Measurements from ENCODE around the gene MALAT1. TPM values are rescaled to one million over a fixed set of nuclear protein-coding genes. Genes with fewer than 3 reads are reported as not detected.

Gene MALAT1
- total and polyA plus RNA-seq, 10 of the 15 experiments (the other 5 are each of a cell fraction or from before 2014, with no cell fraction given) = 448 to 8,160 (median 2,019) TPM

DNA sequence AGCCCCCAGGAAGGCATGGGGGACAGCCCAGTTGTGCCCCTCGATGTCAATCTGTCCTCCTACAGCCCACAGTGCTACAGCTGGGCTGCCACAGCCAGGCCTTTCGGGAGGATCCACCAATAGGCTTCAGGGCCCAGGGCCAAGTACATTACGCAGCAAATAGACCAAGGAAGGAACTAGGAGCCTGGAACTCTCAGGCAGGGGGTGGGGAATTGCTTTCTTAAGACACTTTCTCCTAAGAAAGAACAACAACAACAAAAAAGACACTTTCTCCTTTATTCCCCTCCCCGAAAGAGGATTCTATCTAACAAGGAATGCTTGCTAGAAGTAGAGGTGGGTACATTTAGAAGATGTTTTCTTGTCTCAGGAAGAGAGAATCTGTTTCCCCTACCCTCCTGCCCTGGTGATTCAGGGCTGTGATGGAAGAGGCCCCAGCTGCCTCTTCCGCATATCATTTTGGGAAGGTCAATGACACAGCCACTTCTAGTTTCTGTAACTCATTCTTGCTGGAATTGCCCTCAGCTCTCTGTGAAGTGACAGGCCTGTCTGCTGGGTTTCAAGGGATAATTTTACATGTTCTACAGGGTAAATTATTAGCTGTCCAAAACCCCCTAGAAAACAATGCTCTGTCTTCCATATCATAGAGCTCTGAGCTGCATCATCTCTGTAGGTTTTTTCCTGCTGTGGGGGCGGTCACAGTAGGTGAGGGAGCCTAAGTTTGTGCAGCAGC lies 6.0 kb upstream of the MALAT1 start (continued):
- no peak for TF ChIP-seq KLF5 (IDR thresholded peaks at IDR 0.05; ENCODE audit: partially characterized antibody)
- TF ChIP-seq, protein P1, sequence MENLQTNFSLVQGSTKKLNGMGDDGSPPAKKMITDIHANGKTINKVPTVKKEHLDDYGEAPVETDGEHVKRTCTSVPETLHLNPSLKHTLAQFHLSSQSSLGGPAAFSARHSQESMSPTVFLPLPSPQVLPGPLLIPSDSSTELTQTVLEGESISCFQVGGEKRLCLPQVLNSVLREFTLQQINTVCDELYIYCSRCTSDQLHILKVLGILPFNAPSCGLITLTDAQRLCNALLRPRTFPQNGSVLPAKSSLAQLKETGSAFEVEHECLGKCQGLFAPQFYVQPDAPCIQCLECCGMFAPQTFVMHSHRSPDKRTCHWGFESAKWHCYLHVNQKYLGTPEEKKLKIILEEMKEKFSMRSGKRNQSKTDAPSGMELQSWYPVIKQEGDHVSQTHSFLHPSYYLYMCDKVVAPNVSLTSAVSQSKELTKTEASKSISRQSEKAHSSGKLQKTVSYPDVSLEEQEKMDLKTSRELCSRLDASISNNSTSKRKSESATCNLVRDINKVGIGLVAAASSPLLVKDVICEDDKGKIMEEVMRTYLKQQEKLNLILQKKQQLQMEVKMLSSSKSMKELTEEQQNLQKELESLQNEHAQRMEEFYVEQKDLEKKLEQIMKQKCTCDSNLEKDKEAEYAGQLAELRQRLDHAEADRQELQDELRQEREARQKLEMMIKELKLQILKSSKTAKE (IDR thresholded peaks at IDR 0.05; ENCODE audit: low read depth, poor library complexity, severe bottlenecking) = peak; percentile 82
- no peak for TF ChIP-seq MXI1 (IDR thresholded peaks at IDR 0.05; ENCODE audit: low read depth, low read length)
- TF ChIP-seq, protein P2, sequence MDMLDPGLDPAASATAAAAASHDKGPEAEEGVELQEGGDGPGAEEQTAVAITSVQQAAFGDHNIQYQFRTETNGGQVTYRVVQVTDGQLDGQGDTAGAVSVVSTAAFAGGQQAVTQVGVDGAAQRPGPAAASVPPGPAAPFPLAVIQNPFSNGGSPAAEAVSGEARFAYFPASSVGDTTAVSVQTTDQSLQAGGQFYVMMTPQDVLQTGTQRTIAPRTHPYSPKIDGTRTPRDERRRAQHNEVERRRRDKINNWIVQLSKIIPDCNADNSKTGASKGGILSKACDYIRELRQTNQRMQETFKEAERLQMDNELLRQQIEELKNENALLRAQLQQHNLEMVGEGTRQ (IDR thresholded peaks at IDR 0.05; ENCODE audit: borderline replicate concordance, low read depth, low read length) = no peak
- no peak for TF ChIP-seq NR2C1 (IDR thresholded peaks at IDR 0.05)
- no peak for TF ChIP-seq MYC (IDR thresholded peaks at IDR 0.05; ENCODE audit: insufficient read depth, insufficient read length, insufficient replicate concordance, low read length, severe bottlenecking)
- no peak for TF ChIP-seq LARP7 (IDR thresholded peaks at IDR 0.05)
- peak; percentile 45 for TF ChIP-seq CBFB (IDR thresholded peaks at IDR 0.05; ENCODE audit: low read depth)
- no peak for TF ChIP-seq MTA3 (IDR thresholded peaks at IDR 0.05; ENCODE audit: borderline replicate concordance, low read length)
- TF ChIP-seq CREM (IDR thresholded peaks at IDR 0.05; ENCODE audit: low read depth) = peak; percentile 71; the same call in 1 of the 2 replicates
- TF ChIP-seq IKZF1 (conservative IDR thresholded peaks at IDR 0.05) = peak; percentile 97
- no peak for TF ChIP-seq SRF (IDR thresholded peaks at IDR 0.05; ENCODE audit: low read depth in 2 of 2, low read length in 2 of 2)
- TF ChIP-seq TCF3 (IDR thresholded peaks at IDR 0.05; ENCODE audit: borderline replicate concordance, insufficient read depth, low read depth, low read length) = peak; percentile 51; the same call in 1 of the 2 replicates
- no peak for TF ChIP-seq ZZZ3 (IDR thresholded peaks at IDR 0.05; ENCODE audit: control insufficient read depth, insufficient read length, low read depth)
- no peak for TF ChIP-seq HDAC2 (IDR thresholded peaks at IDR 0.05)
- TF ChIP-seq, protein P3, sequence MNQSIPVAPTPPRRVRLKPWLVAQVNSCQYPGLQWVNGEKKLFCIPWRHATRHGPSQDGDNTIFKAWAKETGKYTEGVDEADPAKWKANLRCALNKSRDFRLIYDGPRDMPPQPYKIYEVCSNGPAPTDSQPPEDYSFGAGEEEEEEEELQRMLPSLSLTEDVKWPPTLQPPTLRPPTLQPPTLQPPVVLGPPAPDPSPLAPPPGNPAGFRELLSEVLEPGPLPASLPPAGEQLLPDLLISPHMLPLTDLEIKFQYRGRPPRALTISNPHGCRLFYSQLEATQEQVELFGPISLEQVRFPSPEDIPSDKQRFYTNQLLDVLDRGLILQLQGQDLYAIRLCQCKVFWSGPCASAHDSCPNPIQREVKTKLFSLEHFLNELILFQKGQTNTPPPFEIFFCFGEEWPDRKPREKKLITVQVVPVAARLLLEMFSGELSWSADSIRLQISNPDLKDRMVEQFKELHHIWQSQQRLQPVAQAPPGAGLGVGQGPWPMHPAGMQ (IDR thresholded peaks at IDR 0.05; ENCODE audit: borderline replicate concordance) = no peak
- TF ChIP-seq, protein P4, sequence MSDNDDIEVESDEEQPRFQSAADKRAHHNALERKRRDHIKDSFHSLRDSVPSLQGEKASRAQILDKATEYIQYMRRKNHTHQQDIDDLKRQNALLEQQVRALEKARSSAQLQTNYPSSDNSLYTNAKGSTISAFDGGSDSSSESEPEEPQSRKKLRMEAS (IDR thresholded peaks at IDR 0.05; ENCODE audit: low read depth, low read length) = no peak
- TF ChIP-seq BMI1 (IDR thresholded peaks at IDR 0.05; ENCODE audit: borderline replicate concordance) = peak; percentile 35; the same call in 1 of the 2 replicates
- TF ChIP-seq, protein P5, sequence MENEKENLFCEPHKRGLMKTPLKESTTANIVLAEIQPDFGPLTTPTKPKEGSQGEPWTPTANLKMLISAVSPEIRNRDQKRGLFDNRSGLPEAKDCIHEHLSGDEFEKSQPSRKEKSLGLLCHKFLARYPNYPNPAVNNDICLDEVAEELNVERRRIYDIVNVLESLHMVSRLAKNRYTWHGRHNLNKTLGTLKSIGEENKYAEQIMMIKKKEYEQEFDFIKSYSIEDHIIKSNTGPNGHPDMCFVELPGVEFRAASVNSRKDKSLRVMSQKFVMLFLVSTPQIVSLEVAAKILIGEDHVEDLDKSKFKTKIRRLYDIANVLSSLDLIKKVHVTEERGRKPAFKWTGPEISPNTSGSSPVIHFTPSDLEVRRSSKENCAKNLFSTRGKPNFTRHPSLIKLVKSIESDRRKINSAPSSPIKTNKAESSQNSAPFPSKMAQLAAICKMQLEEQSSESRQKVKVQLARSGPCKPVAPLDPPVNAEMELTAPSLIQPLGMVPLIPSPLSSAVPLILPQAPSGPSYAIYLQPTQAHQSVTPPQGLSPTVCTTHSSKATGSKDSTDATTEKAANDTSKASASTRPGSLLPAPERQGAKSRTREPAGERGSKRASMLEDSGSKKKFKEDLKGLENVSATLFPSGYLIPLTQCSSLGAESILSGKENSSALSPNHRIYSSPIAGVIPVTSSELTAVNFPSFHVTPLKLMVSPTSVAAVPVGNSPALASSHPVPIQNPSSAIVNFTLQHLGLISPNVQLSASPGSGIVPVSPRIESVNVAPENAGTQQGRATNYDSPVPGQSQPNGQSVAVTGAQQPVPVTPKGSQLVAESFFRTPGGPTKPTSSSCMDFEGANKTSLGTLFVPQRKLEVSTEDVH (IDR thresholded peaks at IDR 0.05; ENCODE audit: low read depth, partially characterized antibody) = no peak
- TF ChIP-seq, protein P6, sequence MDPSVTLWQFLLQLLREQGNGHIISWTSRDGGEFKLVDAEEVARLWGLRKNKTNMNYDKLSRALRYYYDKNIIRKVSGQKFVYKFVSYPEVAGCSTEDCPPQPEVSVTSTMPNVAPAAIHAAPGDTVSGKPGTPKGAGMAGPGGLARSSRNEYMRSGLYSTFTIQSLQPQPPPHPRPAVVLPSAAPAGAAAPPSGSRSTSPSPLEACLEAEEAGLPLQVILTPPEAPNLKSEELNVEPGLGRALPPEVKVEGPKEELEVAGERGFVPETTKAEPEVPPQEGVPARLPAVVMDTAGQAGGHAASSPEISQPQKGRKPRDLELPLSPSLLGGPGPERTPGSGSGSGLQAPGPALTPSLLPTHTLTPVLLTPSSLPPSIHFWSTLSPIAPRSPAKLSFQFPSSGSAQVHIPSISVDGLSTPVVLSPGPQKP (IDR thresholded peaks at IDR 0.05; ENCODE audit: low read depth, low read length) = no peak

Measured in GM12878 (cell line).